Mucosa of stomach (tissue), 1 donor: Measurements from ENCODE around the gene GPR31.

Source experiments
- H3K27me3 ChIP-seq: one replicate; pipeline ENCODE4 v1.7.0; 2013; ENCODE audit warnings: mild to moderate bottlenecking, low read length; ENCODE audit not compliant: control insufficient read depth, insufficient read depth
- H3K36me3 ChIP-seq: one replicate; pipeline ENCODE4 v1.7.0; 2013; ENCODE audit warnings: low read length; ENCODE audit not compliant: control insufficient read depth, insufficient read depth
- H3K4me1 ChIP-seq: one replicate; pipeline ENCODE4 v1.7.0; 2013; ENCODE audit warnings: mild to moderate bottlenecking, low read length; ENCODE audit not compliant: control insufficient read depth, insufficient read depth
- H3K4me3 ChIP-seq: one replicate; pipeline ENCODE4 v1.7.0; 2013; ENCODE audit warnings: low read length
- H3K9ac ChIP-seq: one replicate; pipeline ENCODE4 v1.7.0; 2013; ENCODE audit warnings: mild to moderate bottlenecking, low read length, moderate library complexity
- H3K9me3 ChIP-seq: one replicate; pipeline ENCODE4 v1.7.0; 2013; ENCODE audit warnings: mild to moderate bottlenecking, low read length, moderate library complexity; ENCODE audit not compliant: control insufficient read depth
- donor health status: Pancreatic carcinoma.

GPR31 gene

GRCh38 chr6:167130008-167130677 lies 27.6 kb downstream of the GPR31 start:
- Histone ChIP-seq H3K4me1 (no peaks in the 10 kb centered on the region), H3K27me3 (no peaks in the 10 kb centered on the region), H3K4me3 (no peak overlapping the region), H3K9ac (no peak overlapping the region), H3K9me3 (no peaks in the 10 kb centered on the region), H3K36me3 (no peaks in the 10 kb centered on the region)

GRCh38 chr6:167129562-167129961 lies 28.2 kb downstream of the GPR31 start:
- H3K36me3 ChIP-seq, result no peaks in the 10 kb centered on the region
- no peak overlapping the region for H3K9ac ChIP-seq
- no peak overlapping the region for H3K4me3 ChIP-seq
- H3K4me1 ChIP-seq, result no peaks in the 10 kb centered on the region
- H3K9me3 ChIP-seq, result no peaks in the 10 kb centered on the region
- no peaks in the 10 kb centered on the region for H3K27me3 ChIP-seq

DNA sequence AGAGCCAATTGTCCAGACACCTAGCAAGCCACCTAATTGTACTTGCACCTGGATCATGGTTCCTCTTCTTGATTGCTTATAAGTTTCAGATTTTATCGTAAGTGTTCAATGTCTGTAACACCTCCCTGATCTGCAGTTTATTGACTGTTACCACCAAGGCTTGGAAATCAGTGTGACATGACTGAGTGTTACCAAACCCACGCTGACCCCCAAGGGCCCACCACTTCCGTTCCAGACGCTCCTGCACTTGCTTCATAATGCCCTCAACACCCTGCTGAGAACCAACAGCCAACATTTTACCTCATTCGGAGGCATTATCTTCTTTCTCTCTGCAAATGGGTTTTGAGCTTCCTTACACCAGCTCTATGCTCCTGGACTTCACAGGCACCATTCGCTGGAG lies 28.6 kb downstream of the GPR31 start:
- Histone ChIP-seq H3K27me3 (no peaks in the 10 kb centered on the region), H3K4me3 (no peak overlapping the region), H3K4me1 (no peaks in the 10 kb centered on the region), H3K36me3 (no peaks in the 10 kb centered on the region), H3K9ac (no peak overlapping the region), H3K9me3 (no peaks in the 10 kb centered on the region)

- Histone ChIP-seq H3K4me1 (peaks cover 5% of the 10 kb centered on the region), H3K4me3 (no peak overlapping the region), H3K27me3 (no peaks in the 10 kb centered on the region), H3K9ac (no peak overlapping the region), H3K9me3 (no peaks in the 10 kb centered on the region), H3K36me3 (no peaks in the 10 kb centered on the region)
These were observed 29.8 kb downstream of the GPR31 start for GRCh38 chr6:167127785-167128531.

DNA sequence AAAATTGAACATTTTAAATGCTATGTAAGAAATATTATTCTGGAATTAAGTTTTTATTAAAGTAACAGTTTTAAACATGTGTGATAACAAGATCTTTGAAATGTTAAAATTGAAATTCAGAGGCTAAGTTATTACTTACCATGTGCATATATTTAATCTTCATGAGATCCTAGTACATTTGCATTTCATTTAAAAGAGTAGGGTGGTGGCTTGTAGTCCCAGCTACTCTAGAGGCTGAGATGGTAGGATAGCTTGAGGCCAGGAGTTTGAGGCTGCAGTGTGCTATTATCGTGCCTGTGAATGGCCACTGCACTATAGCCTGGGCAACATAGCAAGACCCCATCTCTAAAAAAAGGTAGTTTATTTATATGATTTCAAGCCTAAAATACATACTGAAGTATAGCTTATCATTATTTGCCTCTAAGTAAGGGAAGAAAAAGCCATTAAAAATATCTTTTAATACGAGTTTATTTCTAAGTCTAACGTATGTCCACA lies 31.9 kb downstream of the GPR31 start:
- Histone ChIP-seq H3K36me3 (no peaks in the 10 kb centered on the region), H3K4me3 (no peak overlapping the region), H3K9ac (no peak overlapping the region), H3K9me3 (no peaks in the 10 kb centered on the region), H3K27me3 (no peaks in the 10 kb centered on the region), H3K4me1 (peaks cover 17% of the 10 kb centered on the region)

DNA sequence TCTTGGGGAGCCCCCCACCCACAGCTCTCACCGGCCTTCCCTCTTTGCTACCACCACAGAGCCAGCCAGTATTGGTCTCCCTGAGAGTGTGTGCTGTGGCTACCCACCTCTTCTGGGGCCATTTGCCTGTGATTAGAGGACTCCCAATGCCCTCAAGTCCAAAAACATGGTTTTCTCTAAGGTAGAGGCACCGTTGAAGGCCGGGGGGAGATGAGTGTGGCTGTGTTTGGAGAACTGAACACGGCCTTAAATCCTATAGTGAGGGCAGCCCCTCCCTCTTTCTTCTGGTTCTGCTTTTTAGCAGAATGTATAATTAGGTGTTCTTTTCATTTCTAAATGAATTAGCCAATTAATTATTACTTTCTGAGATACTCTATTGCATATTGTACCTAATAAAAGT lies 32.4 kb downstream of the GPR31 start:
- Histone ChIP-seq H3K27me3 (no peaks in the 10 kb centered on the region), H3K36me3 (no peaks in the 10 kb centered on the region), H3K9me3 (no peaks in the 10 kb centered on the region), H3K4me3 (no peak overlapping the region), H3K9ac (no peak overlapping the region), H3K4me1 (peaks cover 17% of the 10 kb centered on the region)

- Histone ChIP-seq H3K9ac (no peak overlapping the region), H3K4me1 (peaks cover 17% of the 10 kb centered on the region), H3K27me3 (no peaks in the 10 kb centered on the region), H3K36me3 (no peaks in the 10 kb centered on the region), H3K9me3 (no peaks in the 10 kb centered on the region), H3K4me3 (no peak overlapping the region)
These were observed 33.0 kb downstream of the GPR31 start for GRCh38 chr6:167124753-167125152.

- peaks cover 17% of the 10 kb centered on the region for H3K4me1 ChIP-seq
- no peak within 1 kb of the TSS for H3K9ac ChIP-seq
- peak within 1 kb of the TSS; percentile 12 for H3K4me3 ChIP-seq
- H3K9me3 ChIP-seq, result no peaks in the 10 kb centered on the region
- H3K27me3 ChIP-seq, result no peaks in the 10 kb centered on the region
- H3K36me3 ChIP-seq, result no peaks in the 10 kb centered on the region
These were observed 34.7 kb downstream of the GPR31 start, which contains the start of gene CCR6 for GRCh38 chr6:167122827-167123657. CCR6 (plus strand) TSS chr6:167123096; CDS start chr6:167136135, 13,039 bp downstream.

GRCh38 chr6:167122041-167122826 lies 35.5 kb downstream of the GPR31 start:
- H3K36me3 ChIP-seq, result no peaks in the 10 kb centered on the region
- H3K4me1 ChIP-seq, result peaks cover 17% of the 10 kb centered on the region
- no peak overlapping the region for H3K4me3 ChIP-seq
- no peaks in the 10 kb centered on the region for H3K9me3 ChIP-seq
- no peak overlapping the region for H3K9ac ChIP-seq
- no peaks in the 10 kb centered on the region for H3K27me3 ChIP-seq

DNA sequence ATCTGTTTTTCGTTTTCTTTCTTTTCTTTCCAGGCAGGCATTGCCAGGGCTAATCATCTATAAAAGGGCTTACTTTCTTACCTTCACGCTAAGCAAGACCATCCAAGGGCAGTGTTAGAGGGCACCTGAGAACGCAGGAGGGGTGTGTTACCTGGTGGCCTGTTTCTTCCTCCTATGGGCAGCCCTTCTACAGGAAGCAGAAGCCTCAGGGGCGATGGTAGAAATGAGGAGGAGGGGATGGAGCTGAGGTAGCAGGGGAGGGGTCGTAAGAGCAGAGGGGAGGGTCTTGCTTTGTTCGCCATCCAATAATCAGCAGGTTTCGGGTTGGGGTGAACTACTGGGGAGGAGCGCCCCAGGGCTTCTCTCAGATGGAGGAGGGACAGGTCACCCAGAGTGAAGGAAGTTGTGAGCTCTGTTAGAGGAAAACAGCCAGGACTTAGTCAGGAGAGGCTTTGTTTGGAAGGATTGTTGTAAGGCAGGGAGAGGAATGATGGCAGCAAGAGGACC lies 36.4 kb downstream of the GPR31 start:
- no peak overlapping the region for H3K9ac ChIP-seq
- no peaks in the 10 kb centered on the region for H3K36me3 ChIP-seq
- H3K4me1 ChIP-seq, result peaks cover 17% of the 10 kb centered on the region
- H3K4me3 ChIP-seq, result no peak overlapping the region
- H3K27me3 ChIP-seq, result no peaks in the 10 kb centered on the region
- H3K9me3 ChIP-seq, result no peaks in the 10 kb centered on the region

DNA sequence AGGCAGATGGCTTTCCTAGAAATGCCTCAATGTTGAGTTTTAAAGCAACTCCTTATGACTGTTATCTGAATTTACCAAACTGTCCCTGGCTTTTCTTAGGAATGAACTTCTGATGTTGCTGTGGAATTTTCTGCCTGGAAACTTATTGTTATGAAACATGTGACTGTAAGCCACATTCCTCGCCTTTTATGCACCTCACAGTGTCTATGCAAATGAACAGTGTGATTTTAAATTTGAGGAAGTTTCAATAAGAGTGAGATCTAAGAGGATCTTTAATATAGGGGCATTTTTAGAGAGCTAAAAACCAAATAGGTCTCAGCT lies 37.2 kb downstream of the GPR31 start:
- Histone ChIP-seq H3K36me3 (no peaks in the 10 kb centered on the region), H3K9ac (no peak overlapping the region), H3K4me1 (peaks cover 17% of the 10 kb centered on the region), H3K4me3 (no peak overlapping the region), H3K27me3 (no peaks in the 10 kb centered on the region), H3K9me3 (no peaks in the 10 kb centered on the region)
